T-helper 9 cell (primary cell): ENCODE data around the gene NDC80.
A peak's percentile ranks its signal among the peaks of the same experiment; 100 is the strongest.
"Not testable (repeated sequence)": the region's sequence is repeated elsewhere in the genome, so short reads cannot be mapped to it uniquely, and the experiment has no call there.

Experiments used
- DNase-seq: peaks from one replicate; pipeline ENCODE4 v3.0.0-alpha.2; 2020
- total RNA-seq, 2 donors: gene quantifications; one replicate each; lab custom pipeline; 2026; lab: John Stamatoyannopoulos, UW

The NDC80 gene
- 5.3 to 6.4 reads per million in 2 donors for total RNA-seq

DNA sequence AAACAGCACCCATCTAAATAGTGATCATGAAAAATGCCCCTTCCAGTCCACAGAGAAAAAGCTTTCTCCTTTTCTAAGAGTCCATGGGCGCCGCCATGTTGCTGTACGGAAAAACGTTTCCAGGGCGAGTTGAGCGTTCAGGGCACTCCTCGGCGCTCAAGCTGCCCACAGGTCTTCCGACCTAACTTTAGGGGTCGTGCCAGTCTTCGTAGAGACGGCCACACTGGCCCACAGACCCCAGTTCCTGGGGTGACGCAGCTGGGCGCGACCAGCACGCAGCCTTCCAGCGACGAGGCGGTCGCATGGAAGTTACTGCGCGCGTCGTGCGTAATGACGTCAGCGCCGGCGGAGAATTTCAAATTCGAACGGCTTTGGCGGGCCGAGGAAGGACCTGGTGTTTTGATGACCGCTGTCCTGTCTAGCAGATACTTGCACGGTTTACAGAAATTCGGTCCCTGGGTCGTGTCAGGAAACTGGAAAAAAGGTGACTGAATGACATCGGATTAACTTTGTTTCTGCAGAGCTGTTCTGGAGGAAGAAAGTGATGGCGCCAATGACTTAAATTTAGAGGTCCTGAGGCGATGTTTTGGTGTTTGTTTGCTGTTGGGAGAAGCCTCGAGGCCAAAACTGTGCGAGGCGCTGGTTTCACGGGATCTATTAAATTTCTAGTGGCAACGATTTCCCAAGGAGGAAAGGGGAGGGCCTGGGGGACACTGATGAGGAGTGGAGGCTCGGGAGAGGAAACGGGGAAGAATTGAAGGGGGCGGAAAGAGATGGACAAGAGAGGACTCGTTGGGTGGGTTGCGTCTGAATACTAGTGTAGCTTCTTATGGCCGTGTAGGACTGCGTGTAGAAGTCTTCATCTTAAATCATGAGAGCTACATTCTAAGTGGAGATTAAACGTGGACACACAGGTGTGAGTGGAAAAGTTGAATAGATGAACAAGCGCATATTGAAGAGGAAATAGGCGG is at the start of gene NDC80, which contains the start of gene METTL4:
Gene NDC80 (plus strand): TSS at position 358 of the 971 bp plus-strand sequence. CDS start 1,429 bp downstream, outside the sequence.
Gene METTL4 (minus strand): TSS at position 306 of the 971 bp plus-strand sequence. CDS start 4,289 bp downstream, outside the sequence.
- peak; percentile 75 for DNase-seq

DNA sequence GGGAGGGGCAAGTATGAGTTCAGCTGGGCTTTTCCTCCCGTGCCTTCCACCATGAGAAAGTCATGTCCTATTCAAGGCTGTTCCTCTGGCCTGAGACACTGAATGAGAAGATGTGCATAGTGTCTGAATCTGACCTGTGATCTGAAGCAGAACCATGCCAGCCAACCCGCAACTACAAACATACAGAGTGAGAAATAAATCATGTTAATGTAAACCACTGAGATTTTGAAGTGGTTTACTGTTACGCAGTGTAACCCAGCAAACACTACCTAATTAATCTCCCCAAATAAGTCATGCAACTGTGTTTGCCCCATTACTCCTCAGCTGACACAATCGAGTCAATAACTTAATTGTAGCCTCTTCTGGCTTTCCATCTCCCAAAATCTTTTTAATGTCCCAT is 49.2 kb upstream of the NDC80 start:
- DNase-seq: no peak

DNA sequence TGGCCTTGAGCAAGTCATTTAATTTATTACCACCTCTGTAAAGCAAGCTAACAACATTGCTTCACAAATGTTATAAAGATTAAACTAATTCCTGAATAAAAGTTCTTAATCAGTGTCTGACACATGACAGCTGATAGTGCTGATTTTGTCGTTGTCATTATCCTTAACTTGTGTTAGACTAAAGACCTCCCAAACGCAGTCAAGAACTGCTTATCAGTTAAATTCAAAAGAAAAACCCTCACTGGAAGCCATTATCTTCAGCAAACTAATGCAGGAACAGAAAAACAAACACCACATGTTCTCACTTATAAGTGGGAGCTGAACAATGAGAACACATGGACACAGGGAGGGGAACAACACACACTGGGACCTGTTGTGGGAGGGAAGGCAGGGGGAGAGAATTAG is 46.6 kb upstream of the NDC80 start:
- not testable (repeated sequence) for DNase-seq

DNA sequence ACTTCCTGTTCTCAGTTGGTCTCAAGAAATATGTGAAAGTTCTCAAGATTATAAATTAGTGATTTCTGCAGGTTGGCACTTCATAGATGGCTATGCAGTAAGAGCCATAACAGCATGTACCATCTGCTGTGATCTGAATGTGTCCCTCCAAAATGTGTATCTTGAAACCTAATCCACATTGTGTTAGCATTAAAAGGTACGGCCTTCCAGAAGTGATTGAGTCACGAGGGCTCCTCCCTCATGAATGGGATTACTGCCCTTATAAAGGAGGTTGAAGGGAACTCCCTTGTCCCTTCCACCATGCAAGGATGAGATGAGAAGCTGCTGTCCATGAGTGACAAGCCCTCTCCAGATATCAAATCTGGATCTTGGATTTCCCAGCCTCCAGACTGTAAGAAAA is 45.0 kb upstream of the NDC80 start:
- no peak for DNase-seq

DNA sequence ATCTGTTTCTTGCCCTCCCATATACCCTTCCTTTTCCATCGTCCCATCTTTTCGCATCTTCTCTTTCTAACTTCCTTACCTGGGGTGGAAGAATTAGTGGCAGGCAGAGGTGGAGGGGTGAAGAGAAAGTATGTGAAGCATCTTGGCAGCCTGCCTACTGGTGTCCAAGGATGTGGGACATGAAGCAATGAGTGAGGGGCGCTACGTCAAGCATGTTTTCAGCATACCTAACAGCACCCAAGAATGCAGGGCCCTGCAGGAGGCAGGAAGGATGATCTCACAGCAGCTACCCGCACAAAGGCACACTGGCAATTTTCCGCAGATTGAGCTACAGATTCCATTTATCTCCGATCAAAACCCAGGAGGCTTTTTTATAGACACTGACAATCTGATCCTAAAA is 42.2 kb upstream of the NDC80 start:
- DNase-seq: no peak

DNA sequence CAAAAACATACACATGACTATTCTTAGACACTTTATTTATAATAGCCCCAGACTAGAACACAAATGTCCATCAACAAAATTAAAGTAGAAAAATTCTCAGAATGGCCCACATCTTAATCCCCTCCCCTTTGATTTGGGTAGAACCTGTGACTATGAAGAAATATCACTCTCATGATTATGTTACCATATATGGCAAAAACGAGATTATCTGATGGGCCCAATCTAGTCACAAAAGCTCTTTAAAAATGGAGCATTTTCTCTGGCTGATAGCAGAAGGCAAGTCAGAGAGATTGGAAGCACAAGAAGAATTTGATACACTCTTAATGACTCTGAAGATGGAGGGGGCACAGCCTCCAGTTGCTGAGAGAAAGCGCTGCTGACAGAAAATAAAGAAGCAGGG is 39.6 kb upstream of the NDC80 start:
- DNase-seq: no peak

DNA sequence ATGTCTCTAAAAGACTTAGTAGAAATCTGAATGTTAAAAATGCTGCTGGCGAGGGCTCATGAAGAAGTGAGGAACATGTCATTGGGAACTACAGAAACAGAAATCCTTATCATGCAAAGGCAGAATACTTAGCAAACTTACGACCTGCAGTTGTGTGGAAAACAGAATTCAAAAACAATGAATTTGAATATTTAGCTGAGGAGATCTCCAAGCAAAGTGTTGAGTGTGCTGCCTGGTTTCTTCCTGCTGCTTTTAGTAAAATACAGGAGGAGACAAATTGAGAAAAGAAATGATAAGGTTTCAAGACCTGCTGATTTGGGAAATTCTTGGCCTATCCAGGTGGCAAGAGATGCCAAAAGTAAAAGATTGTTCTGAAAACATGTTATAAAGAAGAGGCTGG is 38.6 kb upstream of the NDC80 start:
- DNase-seq: no peak

DNA sequence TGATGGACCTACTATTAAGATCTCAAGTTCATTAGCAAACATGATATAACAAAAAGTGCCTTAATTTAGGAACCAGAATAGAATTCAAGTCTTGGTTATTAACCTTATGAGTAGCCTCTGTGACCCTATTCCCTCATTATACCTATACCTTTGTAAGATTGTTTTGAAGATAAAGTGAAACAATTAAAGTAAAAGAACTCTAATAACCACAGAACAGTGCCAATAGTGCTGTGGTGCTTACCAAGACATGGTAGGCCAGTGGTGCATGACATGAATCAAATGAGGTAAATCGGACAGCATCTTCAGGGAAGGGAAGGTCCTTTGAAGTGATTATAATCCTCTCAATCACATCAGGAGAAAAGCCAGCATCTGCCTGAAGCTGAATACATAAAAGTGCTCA is 36.5 kb upstream of the NDC80 start:
- DNase-seq: no peak

DNA sequence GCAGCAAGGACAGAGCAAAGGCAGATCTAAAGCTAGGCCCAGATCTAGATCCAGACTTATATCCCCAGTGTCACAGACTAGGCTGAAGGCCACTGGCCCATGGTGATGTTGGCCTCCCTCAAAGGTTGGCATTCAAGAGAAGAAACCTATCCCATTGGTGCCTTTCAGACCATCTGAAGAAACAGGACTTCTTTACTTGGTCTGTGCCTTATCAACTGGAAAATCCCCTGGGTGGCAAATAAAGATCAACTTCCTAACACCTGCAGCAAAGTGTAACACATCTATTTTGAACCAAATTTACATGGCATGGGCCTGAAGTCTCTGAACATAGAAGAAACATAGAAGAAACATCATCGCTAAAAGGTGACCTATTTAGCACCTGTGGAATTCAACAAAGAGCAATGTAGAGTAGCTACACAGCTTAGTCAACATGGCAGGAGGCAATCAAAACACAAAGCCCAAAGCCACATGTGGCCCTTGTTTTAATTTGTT is 35.9 kb upstream of the NDC80 start:
- DNase-seq: no peak

DNA sequence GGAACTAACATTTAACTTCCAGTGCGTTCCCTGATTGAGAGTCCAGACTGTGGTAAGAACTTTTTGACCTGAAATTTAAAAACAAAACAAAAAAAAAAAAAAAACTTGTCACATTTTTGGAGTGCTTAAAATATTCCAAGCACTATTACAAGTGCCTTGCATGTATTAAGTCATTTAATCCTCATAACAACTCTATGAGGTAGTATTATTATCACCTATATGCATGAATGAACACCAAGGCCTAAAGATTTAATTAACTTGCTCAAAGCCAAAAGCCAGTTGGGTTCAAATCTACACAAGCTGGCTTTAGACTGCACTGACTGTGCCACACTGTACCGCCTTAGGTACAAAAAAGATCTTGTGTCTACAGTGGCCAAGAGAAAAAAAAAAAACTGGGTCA is 35.3 kb upstream of the NDC80 start:
- no peak for DNase-seq

DNA sequence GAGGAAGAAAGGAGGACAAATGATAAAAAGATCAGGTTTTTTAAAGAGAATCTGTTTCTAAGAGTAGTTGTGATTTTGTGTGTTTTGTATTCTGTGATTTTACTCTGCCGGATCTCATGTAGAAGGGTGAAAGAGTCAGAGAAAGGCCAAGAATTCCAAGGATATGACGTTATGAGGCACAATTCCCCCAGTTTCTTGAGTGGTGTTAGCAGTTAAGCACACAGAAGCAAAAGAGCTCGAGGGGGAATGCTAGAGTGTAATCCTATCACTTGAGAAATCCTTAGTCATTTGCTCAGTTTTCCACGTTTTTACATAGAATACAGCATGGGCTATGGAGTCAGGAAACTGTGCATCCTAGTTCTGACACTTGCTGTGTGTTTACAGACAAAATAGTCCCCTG is 34.9 kb upstream of the NDC80 start:
- DNase-seq: no peak

DNA sequence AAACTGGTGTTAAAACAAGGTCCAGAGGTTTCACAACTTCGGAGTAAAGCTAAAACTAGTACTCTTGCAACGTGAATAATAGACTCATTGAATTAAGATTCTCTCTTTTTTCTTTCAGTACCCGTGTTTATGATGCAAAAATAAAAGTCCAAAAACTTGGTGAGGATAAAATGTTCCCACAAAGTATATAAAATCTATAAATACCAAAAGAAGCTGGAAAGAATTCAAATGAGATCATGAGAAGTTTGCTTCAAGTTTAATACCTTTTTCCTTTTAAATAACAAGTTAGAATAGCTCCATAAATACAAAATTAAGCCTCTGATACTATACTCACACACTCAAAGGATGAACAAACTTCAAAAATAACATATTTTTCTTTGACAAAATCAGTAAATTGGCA is 34.1 kb upstream of the NDC80 start:
- DNase-seq: no peak

DNA sequence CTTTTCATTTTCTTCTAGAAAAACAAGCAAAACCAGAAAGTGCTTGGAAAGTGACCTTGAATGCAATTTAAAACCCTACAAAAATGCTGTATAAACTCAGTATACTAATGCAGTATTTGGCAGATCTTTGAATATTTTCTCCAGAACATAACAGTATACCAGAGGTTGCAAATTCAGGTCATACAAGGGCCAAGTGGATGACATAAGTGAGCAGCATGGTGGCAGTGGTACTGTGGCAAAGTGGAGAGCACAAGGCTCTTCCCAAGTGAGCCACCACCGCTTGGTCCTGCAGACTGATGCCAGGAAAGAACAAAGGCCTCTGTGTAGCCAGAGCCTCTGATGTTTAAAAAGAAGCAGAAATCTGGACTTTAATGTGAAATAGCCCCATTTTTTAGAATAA is 33.1 kb upstream of the NDC80 start:
- no peak for DNase-seq

DNA sequence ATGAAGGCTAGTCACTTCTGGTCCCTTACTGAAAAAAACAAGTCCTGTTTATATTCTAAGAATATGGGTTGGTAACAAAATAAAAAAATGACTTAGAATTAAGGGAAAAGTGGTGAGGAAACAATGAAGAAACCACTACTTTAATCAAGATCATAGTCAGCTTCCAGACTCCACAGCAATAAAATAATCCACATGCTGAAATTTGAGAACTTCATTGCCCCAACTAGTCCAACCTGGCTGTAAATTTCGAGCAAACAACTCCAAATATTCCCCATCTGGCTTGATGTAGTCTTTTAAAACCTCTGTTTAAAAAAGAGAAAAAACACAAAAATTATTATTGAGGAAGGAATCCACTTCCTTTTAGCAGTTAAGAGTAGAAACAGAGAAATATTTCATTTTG is 32.5 kb upstream of the NDC80 start:
- DNase-seq: no peak

DNA sequence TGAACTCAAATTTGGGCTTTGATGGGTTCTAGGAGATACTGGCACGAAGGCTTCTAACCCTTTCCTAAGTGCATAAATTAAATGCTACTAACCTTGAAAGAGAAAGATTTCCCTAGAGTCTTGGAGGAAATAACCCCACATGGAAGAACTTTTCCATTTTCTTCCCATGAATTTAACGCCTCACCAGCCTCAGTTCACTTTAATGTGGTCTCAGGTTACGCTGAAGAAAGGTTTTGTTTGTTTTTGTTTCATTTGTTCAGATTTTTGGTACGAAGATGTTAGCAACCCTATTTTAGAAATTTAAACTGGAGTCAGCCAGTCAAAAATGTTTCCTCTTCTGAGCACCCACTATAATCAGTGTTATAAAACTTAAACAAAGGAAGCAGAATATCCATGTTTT is 30.8 kb upstream of the NDC80 start:
- no peak for DNase-seq

DNA sequence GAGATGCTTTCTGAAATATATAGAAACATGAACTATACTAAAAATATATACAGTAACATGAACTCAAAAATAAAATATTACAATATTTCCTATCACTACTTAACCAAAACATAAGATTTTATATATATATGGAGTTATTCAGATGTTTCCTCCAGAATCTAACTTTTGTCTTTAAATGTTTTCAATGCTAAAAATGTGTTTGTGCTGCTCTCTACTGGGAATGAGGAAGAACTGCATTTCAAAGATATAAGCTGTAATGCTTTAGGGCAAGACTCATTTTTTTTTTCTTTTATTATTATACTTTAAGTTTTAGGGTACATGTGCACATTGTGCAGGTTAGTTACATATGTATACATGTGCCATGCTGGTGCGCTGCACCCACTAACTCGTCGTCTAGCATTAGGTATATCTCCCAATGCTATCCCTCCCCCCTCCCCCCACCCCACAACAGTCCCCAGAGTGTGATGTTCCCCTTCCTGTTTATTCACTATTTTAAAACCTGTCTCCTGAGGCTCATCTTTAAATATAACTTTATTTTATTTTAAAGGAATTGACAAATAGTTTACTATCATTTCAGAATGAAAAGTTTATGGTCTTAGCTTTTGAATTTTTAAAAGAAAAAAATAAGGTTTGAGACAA is 29.3 kb upstream of the NDC80 start:
- DNase-seq: not testable (repeated sequence)

DNA sequence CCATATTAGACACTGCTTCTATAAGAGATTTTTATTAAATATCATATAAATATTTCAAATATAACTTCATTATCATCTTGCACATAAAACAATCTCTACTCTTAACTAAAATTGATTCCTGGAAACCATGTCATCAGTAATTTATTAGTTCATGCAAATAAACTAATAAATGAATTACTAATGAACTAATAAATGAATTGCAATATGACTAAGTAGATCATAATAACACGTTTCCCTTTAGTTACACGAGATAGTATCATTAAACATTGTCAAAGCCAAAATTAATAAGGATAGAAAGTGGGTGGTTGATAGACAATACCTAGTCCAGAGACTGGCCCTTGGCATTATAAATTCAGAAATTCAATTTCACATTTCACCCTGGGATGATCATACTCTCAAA is 26.2 kb upstream of the NDC80 start:
- DNase-seq: no peak

DNA sequence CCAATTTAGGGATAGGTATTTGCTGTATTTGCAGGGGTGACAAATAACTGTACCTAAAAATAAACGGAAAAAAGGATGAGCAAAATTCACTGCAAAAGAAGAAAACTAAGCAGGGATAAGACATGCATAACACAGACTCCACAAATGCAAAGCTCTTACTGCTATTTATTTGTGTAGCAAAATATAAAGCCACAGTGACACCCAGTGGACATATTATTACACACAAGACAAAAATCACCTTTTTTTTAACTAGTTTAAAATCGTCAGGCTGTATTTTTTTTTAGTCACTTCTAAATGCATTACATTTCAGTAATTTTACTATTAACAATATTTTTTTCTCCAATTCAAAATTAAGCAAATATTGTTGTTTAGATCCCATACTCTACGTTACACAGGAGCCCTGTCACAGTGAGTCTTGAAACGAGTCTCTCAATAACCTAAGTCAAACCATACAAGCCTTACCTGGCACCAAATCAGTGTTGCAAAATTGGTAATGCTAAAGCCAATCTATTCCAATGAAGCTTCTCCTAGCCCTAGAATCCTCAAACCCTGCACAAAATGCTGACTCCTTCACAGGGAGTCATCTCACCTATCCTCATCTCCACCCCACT is 23.8 kb upstream of the NDC80 start:
- no peak for DNase-seq

DNA sequence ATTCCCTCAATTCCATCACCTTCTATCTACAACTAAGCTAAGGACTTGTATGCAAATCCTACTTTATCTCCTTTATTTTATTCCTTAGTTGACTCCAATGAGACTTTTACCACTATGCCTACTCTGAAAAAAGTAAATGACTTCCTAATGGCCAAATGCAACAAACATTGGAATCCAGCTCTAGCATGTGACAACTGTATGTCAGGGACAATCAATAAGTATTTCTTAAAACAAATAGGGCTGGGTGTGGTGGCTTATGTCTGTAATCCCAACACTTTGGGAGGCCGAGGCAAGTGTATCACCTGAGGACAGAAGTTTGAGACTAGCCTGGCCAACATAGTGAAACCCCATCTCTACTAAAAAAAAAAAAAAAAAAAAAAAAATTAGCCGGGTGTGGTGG is 21.9 kb upstream of the NDC80 start:
- no peak for DNase-seq

DNA sequence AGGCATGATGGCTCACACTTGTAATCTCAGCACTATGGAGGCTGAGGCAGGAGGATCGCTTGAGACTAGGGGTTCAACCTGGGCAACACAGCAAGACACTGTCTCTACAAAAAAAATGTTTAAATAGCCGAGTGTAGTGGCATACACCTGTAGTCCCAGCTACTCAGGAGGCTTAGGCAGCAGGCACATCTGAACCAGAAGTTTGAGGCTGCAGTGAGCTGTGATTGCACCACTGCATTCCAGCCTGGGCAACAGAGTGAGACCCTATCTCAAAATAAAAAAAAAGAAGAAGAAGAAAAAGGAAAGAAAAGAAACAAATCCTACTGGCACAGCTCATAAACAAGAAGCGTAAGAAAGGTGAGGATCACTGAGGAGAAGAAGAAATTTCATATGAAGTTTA is 19.9 kb upstream of the NDC80 start:
- no peak for DNase-seq

DNA sequence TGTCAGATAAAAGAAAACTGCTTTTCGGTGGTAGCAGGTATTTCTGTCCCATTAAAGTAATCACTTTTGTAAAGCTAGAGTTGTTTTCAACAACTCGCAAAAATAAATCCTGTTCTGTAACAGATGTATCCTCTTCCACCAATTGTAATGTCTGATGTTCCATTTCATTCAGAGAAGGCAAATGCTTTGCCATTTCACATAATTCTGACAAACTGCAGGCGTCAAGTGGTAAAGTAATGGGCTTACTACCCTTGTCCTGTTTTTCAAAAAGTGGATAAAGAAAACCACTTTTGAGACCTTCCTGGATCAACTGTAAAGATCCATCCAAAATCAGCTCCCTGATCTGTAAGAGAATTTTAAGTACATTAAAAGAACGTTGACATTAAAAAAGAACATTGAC is 16.7 kb upstream of the NDC80 start:
- DNase-seq: no peak

DNA sequence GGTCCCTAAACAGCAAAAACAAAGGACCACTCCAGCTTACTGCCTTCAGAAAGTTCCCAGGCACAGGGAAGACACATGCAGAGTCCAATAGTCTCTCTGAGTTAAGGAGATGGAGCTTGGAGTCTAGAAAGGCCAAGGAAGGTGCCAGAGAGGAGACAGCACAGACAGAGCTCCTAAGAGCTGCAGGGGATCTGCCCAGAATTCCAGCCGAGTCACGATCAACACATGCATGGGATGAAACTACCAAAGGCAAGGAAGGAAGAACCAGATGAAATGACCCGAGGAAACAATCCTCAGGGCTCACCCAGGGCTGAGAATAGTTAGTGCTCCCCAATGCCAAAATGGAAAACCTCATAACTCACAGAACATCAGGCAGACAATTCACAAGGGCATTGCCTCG is 15.5 kb upstream of the NDC80 start:
- DNase-seq: no peak

DNA sequence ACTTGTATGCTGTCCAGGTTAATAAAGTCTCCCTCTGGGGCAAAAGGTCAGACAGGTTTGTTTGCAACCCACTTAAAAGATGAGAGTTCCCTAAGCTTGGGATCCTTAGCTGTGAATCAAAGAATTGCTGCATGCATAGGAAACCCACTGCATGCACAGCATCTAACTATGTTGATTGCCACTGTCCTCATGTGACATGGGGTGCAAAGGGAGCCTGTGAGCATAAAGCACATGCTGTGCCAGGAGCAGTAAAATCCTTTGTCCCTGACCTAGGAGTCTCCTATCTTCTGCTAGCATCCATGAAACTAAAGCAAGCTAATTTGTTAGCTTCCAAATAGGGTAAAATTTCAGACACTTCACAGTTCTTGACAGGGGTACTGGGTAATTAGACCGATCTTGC is 13.8 kb upstream of the NDC80 start:
- DNase-seq: no peak
